Esophagus squamous epithelium (tissue), 4 donors: Measurements from ENCODE around the gene TSEN54.

Source experiments
- CTCF ChIP-seq, 6 experiments: fragments of 450-650 bp in 4 of 6; fragments of 200-600 bp in 2 of 6; sonication (generic) in 2 of 6; IDR thresholded peaks; one replicate each; pipeline ENCODE4 v1.5.1; 2016 to 2019; ENCODE audit warnings: antibody characterized with exemption in 6 of 6, mild to moderate bottlenecking in 4 of 6, moderate library complexity in 4 of 6
- POLR2A ChIP-seq, 4 donors: fragments of 450-650 bp; IDR thresholded peaks; one replicate each; pipeline ENCODE4 v1.6.1; 2017; ENCODE audit warnings: antibody characterized with exemption in 4 of 4, mild to moderate bottlenecking in 4 of 4, moderate library complexity in 3 of 4

DNA sequence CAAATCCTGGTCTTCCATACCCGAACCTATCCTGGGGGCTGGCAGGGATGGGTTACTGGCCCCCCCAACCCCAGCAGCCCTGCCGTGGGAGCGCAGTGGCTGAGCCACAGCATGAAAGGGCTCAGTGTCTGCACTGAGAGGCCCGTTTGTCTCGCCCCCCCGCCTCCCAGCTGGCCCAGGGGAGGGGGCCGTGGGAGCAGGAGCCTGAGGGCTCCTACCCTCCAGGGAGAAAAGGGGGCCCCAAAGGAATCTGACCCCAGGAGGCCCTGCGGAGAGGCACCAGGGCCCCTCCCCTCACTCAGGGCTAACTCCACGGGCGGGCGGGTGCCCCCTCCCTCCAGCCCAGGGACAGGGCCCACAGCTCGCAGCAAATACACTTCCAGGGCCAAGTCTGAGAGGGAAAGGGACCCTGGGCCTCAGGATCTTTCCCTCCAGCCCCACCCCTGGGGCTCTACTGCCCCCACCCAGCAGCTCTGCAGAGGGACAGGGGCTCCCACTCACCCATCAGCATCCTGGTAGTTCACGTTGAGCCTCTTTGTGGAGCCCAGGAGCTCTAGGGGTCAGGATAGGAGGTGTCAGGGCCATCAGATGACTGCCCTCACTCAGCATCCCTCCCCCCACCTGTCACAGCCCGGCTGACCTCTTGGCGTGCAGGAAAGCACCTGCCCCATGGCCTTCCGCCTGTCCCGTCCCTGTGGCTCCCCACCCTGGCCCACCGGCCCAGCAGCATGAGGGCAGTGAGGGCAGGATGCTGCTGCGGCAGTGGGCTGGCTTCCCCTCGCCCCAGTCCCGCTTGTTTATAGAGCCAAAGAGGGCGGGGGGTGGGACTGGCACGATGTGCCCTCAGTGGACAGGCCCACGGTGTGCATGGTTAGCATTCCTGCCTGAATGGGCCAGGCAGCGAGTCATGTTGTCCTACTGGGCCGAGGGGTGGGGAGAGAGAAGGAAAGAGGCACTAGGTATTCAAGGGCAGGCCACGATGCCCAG lies 8.3 kb upstream of the TSEN54 start:
- TF ChIP-seq CTCF (IDR thresholded peaks at IDR 0.05): no peak
- no peak for TF ChIP-seq POLR2A (IDR thresholded peaks at IDR 0.05)
